ENCODE data around the gene ERAP2.
"Not testable (repeated sequence)": the region's sequence is repeated elsewhere in the genome, so short reads cannot be mapped to it uniquely, and the experiment has no call there.

The ERAP2 gene

DNA sequence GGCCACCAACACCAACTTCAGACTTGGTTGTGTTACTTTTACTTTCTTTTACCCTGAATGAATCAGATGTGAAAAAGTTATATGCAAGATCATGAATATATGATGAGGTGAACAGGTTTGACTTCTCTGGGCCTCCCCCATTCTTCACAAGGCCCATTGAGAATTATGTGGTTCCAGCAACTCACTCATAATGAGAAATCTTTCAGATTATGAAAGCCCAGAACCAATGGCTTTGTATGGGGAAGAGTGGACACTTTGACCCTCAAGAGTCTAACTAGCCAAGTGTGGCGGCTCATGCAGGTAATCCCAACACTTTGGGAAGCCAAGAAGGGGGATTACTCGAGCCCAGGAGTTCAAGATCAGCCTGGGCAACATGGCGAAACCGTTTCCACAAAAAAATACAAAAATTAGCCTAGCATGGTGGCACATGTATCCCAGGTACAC lies 43.5 kb downstream of the ERAP2 start:
- Histone ChIP-seq H3K27me3 (ENCODE audit: control insufficient read depth in 1 of 2, insufficient read depth in 2 of 2, low read length in 2 of 2) (no peaks in the 10 kb centered on the region), H3K9ac (ENCODE audit: low read length in 2 of 2) (no peak overlapping the region), H3K4me1 (ENCODE audit: control insufficient read depth, insufficient read depth, low read length) (peaks cover 11% of the 10 kb centered on the region), H3K27ac (ENCODE audit: low read length) (no peak overlapping the region), H3K4me3 (ENCODE audit: low read length in 2 of 2) (no peak overlapping the region), H3K36me3 (ENCODE audit: control insufficient read depth in 2 of 2, insufficient read depth in 2 of 2, low read length in 2 of 2) (no peaks in the 10 kb centered on the region), H3K9me3 (ENCODE audit: control insufficient read depth in 2 of 2, low read length in 2 of 2) (no peaks in the 10 kb centered on the region)

DNA sequence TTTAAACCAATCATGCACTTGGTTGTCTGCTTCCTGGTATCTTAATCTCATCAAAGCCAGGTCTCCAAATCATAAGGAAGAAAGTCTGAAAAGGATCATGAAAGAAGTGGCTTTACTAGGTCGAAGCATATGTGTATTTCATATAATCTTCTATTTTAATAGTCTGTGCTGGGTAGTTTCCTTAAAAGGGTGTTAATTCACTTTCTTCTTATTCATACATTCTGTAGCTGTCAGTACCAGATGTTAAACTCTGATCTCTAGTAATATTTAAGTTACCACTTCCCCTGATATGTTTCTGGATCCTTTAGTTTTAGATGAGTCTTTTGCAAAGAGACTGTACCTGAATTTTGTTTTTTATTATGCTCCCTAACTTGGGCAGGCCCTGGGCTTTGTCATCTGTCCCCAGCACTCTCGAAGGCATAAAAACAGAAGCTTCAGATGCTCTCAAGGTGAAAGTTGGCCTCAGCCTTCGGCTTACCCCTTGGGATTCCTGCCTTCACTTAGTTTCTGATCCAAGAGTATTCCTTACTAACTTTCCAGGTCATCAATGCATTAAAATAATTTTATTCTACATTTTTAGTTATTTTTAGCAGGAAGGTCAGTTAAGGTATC lies 44.5 kb downstream of the ERAP2 start:
- Histone ChIP-seq H3K9me3 (ENCODE audit: control insufficient read depth in 2 of 2, low read length in 2 of 2) (no peaks in the 10 kb centered on the region), H3K27me3 (ENCODE audit: control insufficient read depth in 1 of 2, insufficient read depth in 2 of 2, low read length in 2 of 2) (no peaks in the 10 kb centered on the region), H3K4me1 (ENCODE audit: control insufficient read depth, insufficient read depth, low read length) (peaks cover 11% of the 10 kb centered on the region), H3K9ac (ENCODE audit: low read length in 2 of 2) (no peak overlapping the region), H3K4me3 (ENCODE audit: low read length in 2 of 2) (no peak overlapping the region), H3K36me3 (ENCODE audit: control insufficient read depth in 2 of 2, insufficient read depth in 2 of 2, low read length in 2 of 2) (no peaks in the 10 kb centered on the region), H3K27ac (ENCODE audit: low read length) (no peak overlapping the region)

DNA sequence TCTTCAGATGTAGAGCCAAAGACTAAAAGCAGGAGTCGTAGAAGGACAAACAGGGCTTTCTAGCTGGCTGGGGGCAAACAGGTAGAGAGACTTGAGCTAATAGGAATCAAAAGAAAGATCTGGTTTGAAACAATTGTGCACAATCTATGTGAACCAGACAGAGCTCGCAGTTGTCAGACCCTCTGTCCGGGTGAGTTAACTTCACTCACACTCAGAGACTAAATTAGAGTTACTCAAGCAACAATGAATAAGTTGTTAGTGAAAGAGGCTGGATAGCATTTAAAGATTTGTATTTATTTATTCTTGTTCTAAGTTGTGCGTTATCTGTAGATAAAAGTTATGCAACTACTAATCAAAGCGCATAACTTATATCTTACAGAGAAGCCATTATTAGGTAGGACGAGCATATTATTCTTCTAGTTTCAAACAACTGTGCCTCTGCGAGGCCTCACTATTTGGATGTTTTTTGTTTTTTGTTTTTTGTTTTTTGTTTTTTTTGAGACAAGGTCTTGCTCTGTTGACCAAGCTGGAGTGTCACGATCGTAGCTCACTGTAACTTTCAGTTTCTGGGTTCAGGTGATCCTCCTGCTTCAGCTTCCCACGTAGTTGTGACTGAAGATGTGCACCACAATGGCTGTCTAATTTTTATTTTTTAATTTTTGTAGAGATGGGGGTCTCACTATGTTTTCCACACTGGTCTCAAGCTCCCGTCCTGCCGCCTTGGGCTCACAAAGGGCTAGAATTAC lies 46.4 kb downstream of the ERAP2 start:
- no peaks in the 10 kb centered on the region for H3K9me3 ChIP-seq (ENCODE audit: control insufficient read depth in 2 of 2, low read length in 2 of 2)
- H3K4me3 ChIP-seq (ENCODE audit: low read length in 2 of 2) = no peak overlapping the region
- H3K4me1 ChIP-seq (ENCODE audit: control insufficient read depth, insufficient read depth, low read length) = peaks cover 11% of the 10 kb centered on the region
- no peak overlapping the region for H3K27ac ChIP-seq (ENCODE audit: low read length)
- no peaks in the 10 kb centered on the region for H3K36me3 ChIP-seq (ENCODE audit: control insufficient read depth in 2 of 2, insufficient read depth in 2 of 2, low read length in 2 of 2)
- H3K27me3 ChIP-seq (ENCODE audit: control insufficient read depth in 1 of 2, insufficient read depth in 2 of 2, low read length in 2 of 2) = no peaks in the 10 kb centered on the region
- no peak overlapping the region for H3K9ac ChIP-seq (ENCODE audit: low read length in 2 of 2)

DNA sequence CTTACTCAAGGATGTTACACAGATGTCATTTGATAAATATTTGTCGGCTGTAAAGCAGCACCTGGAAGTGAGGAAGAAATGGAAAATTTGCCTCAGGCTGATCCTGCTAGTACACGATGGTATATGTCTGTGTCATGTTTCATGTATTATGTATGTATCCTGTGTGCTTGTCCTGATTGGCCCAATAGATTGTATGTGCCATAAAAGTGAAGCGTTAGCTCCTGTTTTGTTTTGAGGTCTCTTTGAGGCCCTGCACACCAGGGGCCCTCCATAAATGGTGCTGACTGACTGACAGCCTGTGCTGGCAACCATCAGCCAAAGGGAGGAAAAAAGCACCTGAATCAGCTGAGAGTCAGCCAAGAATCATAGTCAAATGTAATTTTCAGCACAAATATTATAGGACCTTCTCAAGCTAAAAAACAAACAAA lies 47.7 kb downstream of the ERAP2 start:
- peak overlapping the region in 1 of 2 donors; percentile 44 for H3K4me3 ChIP-seq (ENCODE audit: low read length in 2 of 2)
- peaks cover 11% of the 10 kb centered on the region for H3K4me1 ChIP-seq (ENCODE audit: control insufficient read depth, insufficient read depth, low read length)
- H3K27me3 ChIP-seq (ENCODE audit: control insufficient read depth in 1 of 2, insufficient read depth in 2 of 2, low read length in 2 of 2) = no peaks in the 10 kb centered on the region
- no peaks in the 10 kb centered on the region for H3K9me3 ChIP-seq (ENCODE audit: control insufficient read depth in 2 of 2, low read length in 2 of 2)
- no peaks in the 10 kb centered on the region for H3K36me3 ChIP-seq (ENCODE audit: control insufficient read depth in 2 of 2, insufficient read depth in 2 of 2, low read length in 2 of 2)
- H3K9ac ChIP-seq (ENCODE audit: low read length in 2 of 2) = no peak overlapping the region
- peak overlapping the region; percentile 58 for H3K27ac ChIP-seq (ENCODE audit: low read length)

DNA sequence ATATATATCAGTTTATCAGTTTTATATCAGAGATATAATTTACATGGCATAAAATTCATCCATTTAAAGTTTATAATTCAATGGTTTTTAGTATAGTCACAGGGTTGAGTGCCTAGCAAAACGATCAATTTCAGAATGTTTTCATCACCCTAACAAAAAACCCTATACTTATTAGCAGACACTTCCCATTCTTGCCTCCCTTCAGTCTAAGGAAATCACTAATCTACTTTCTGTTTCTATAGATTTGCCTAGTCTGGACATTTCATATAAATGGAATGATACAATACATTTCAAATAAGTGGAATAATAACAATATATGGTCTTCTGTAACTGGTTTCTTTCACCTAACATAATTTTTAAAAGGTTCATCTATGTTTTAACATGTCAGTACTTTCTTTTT lies 50.0 kb downstream of the ERAP2 start:
- no peak overlapping the region for H3K27ac ChIP-seq (ENCODE audit: low read length)
- no peaks in the 10 kb centered on the region for H3K36me3 ChIP-seq (ENCODE audit: control insufficient read depth in 2 of 2, insufficient read depth in 2 of 2, low read length in 2 of 2)
- H3K9me3 ChIP-seq (ENCODE audit: control insufficient read depth in 2 of 2, low read length in 2 of 2) = no peaks in the 10 kb centered on the region

DNA sequence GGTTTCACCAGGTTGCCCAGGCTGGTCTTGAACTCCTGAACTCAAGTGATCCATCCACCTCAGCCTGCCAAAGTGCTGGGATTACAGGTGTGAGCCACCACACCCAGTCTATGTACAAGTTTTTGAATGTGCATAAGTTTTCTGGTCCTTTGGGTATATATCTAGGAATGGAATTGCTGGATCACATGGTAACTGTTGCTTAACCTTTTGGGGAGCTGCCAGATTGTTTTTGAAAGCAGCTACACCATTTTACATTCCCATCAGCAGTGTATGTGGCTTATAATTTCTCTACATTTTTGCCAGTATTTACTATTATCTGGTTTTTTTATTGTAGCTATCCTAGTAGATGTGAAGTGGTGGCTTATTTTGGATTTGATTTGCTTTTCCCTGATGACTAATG lies 50.7 kb downstream of the ERAP2 start:
- Histone ChIP-seq H3K27ac (ENCODE audit: low read length) (no peak overlapping the region), H3K9me3 (ENCODE audit: control insufficient read depth in 2 of 2, low read length in 2 of 2) (no peaks in the 10 kb centered on the region), H3K4me1 (ENCODE audit: control insufficient read depth, insufficient read depth, low read length) (peaks cover 11% of the 10 kb centered on the region), H3K4me3 (ENCODE audit: low read length in 2 of 2) (no peak overlapping the region), H3K9ac (ENCODE audit: low read length in 2 of 2) (no peak overlapping the region), H3K27me3 (ENCODE audit: control insufficient read depth in 1 of 2, insufficient read depth in 2 of 2, low read length in 2 of 2) (no peaks in the 10 kb centered on the region), H3K36me3 (ENCODE audit: control insufficient read depth in 2 of 2, insufficient read depth in 2 of 2, low read length in 2 of 2) (no peaks in the 10 kb centered on the region)

More for the DNA sequence above, 50.0 kb downstream of the ERAP2 start:
- Histone ChIP-seq H3K4me1 (ENCODE audit: control insufficient read depth, insufficient read depth, low read length) (peaks cover 11% of the 10 kb centered on the region), H3K4me3 (ENCODE audit: low read length in 2 of 2) (no peak overlapping the region), H3K27me3 (ENCODE audit: control insufficient read depth in 1 of 2, insufficient read depth in 2 of 2, low read length in 2 of 2) (no peaks in the 10 kb centered on the region), H3K9ac (ENCODE audit: low read length in 2 of 2) (no peak overlapping the region)

DNA sequence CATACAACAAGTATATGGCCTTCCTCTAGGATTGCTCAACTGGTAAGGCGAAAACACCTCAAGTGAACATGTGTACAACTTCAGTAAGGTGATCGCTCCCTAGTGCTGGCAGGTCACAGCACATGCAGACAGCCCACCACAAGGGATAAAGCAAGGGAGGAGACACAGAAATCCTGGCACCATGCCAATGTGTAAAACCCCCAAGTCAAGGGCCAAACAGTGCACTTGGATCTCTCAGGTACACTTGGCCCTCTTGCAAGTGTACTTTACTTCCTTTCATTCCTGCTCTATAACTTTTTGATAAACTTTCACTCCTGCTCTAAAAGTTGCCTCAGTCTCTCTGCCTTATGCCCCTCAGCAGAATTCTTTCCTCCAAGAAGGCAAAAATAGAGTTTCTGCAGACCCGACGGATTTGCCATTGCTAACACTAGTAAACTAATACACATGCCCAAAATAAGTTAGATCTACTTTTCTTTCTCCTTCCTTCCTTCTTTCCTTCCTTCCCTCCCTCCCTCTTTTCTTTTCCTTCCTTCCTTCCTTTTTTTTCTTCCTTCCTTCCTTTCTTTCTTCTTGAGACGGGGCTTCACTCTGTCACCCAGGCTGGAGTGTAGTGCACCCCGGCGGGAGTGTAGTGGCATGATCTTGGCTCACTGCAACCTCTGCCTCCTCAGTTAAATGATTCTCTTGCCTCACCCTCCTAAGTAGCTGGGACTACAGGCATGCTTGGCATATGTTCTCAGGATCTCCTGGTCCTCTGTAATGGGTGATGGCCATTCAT lies 52.8 kb downstream of the ERAP2 start:
- peaks cover 14% of the 10 kb centered on the region for H3K4me1 ChIP-seq (ENCODE audit: control insufficient read depth, insufficient read depth, low read length)
- H3K9me3 ChIP-seq (ENCODE audit: control insufficient read depth in 2 of 2, low read length in 2 of 2) = no peaks in the 10 kb centered on the region
- H3K27me3 ChIP-seq (ENCODE audit: control insufficient read depth in 1 of 2, insufficient read depth in 2 of 2, low read length in 2 of 2) = no peaks in the 10 kb centered on the region
- no peak overlapping the region for H3K9ac ChIP-seq (ENCODE audit: low read length in 2 of 2)
- no peaks in the 10 kb centered on the region for H3K36me3 ChIP-seq (ENCODE audit: control insufficient read depth in 2 of 2, insufficient read depth in 2 of 2, low read length in 2 of 2)
- no peak overlapping the region for H3K4me3 ChIP-seq (ENCODE audit: low read length in 2 of 2)
- no peak overlapping the region for H3K27ac ChIP-seq (ENCODE audit: low read length)

DNA sequence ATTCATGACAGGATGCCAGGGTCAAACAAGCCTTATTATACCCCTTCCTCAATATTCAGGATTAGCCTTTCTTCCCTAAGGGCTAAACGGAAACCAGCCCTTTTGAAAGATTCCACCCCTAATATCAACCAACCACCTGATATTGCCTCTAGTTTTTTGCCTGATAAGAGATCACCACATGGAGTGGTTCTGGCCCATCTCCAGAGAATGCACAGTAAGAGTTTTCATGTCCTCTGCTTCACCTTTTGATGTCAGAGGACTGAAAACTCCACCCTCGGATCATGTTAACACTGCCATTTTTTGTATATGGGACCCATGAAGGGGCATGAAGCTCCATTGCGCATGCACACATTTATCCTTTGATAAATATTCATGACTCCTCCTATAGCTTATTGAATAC lies 53.8 kb downstream of the ERAP2 start:
- Histone ChIP-seq H3K4me1 (ENCODE audit: control insufficient read depth, insufficient read depth, low read length) (peaks cover 8% of the 10 kb centered on the region), H3K9me3 (ENCODE audit: control insufficient read depth in 2 of 2, low read length in 2 of 2) (no peaks in the 10 kb centered on the region), H3K36me3 (ENCODE audit: control insufficient read depth in 2 of 2, insufficient read depth in 2 of 2, low read length in 2 of 2) (no peaks in the 10 kb centered on the region), H3K27ac (ENCODE audit: low read length) (no peak overlapping the region), H3K27me3 (ENCODE audit: control insufficient read depth in 1 of 2, insufficient read depth in 2 of 2, low read length in 2 of 2) (no peaks in the 10 kb centered on the region), H3K9ac (ENCODE audit: low read length in 2 of 2) (no peak overlapping the region), H3K4me3 (ENCODE audit: low read length in 2 of 2) (no peak overlapping the region)

DNA sequence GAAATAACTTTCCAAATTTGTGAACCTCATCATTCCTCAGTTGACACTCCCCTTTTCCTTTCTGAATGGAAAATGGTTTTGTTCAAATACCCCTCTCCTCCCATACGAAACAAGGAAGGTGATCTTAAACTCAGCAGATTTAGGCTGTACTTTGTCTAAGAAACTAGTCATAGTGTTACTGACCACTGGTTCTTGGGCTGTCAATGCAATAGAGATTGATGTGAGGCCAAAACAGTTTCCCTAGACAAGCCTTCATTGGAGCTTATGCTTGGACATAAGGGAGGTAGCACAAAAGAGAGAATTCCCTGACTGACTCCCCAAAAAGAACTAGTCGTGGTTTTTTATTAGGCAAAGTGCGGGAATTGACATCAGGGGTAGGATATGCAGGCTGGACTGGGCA lies 54.3 kb downstream of the ERAP2 start:
- Histone ChIP-seq H3K36me3 (ENCODE audit: control insufficient read depth in 2 of 2, insufficient read depth in 2 of 2, low read length in 2 of 2) (no peaks in the 10 kb centered on the region), H3K27ac (ENCODE audit: low read length) (no peak overlapping the region), H3K4me3 (ENCODE audit: low read length in 2 of 2) (no peak overlapping the region), H3K9ac (ENCODE audit: low read length in 2 of 2) (no peak overlapping the region), H3K27me3 (ENCODE audit: control insufficient read depth in 1 of 2, insufficient read depth in 2 of 2, low read length in 2 of 2) (no peaks in the 10 kb centered on the region), H3K4me1 (ENCODE audit: control insufficient read depth, insufficient read depth, low read length) (peaks cover 8% of the 10 kb centered on the region), H3K9me3 (ENCODE audit: control insufficient read depth in 2 of 2, low read length in 2 of 2) (no peaks in the 10 kb centered on the region)

DNA sequence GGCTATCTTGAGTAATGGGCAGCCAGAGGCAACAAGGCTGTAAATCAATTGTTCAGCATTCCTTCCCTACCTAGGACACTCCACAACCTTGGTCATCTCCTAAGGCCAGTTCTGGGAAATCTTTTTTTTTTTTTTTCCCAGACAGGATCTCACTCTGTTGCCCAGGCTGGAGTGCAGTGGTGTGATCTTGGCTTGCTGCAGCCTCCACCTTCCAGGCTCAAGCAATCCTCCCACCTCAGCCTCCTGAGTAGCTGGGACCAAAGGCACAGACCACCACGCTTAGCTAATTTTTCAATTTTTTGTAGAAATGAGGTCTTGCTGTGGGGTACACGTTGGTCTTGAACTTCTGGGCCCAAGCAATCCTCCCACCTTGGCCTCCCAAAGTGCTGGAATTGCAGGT lies 54.7 kb downstream of the ERAP2 start:
- not testable (repeated sequence) for H3K9me3 ChIP-seq (ENCODE audit: control insufficient read depth in 2 of 2, low read length in 2 of 2); H3K9ac ChIP-seq (ENCODE audit: low read length in 2 of 2); H3K27ac ChIP-seq (ENCODE audit: low read length); H3K27me3 ChIP-seq (ENCODE audit: control insufficient read depth in 1 of 2, insufficient read depth in 2 of 2, low read length in 2 of 2); H3K4me1 ChIP-seq (ENCODE audit: control insufficient read depth, insufficient read depth, low read length); H3K36me3 ChIP-seq (ENCODE audit: control insufficient read depth in 2 of 2, insufficient read depth in 2 of 2, low read length in 2 of 2); H3K4me3 ChIP-seq (ENCODE audit: low read length in 2 of 2)

Measured in stomach smooth muscle (tissue), 2 donors.